B cell (primary cell): ENCODE results near the gene CD6. TPM values are rescaled to one million over a fixed set of nuclear protein-coding genes. Genes with fewer than 3 reads are reported as not detected.
A peak's percentile ranks its signal among the peaks of the same experiment; 100 is the strongest.

Source experiments
- ATAC-seq: fragments of 200-7000 bp; cut with Tn5 transposase; one replicate; pipeline ENCODE4 v1.10.0; 2021; ENCODE audit warnings: low read depth, mild to moderate bottlenecking, moderate number of reproducible peaks, moderate library complexity
- CTCF ChIA-PET: fragments of 350-600 bp; sonication (Branson Sonifier 250); formaldehyde crosslinking; loops from one replicate; lab custom pipeline; 2021; ENCODE audit warnings: antibody characterized with exemption, inconsistent platforms; lab: Charles Lee
- POLR2A ChIA-PET: fragments of 350-600 bp; sonication (Branson Sonifier 250); formaldehyde crosslinking; loops from one replicate; lab custom pipeline; 2021; ENCODE audit warnings: antibody characterized with exemption; lab: Charles Lee
- DNase-seq: peaks from one replicate; pipeline ENCODE4 v3.0.0; 2013
- H2AFZ ChIP-seq: 2 replicates; pipeline ENCODE4 v1.6.1; 2012; ENCODE audit warnings: mild to moderate bottlenecking, low read depth, low read length; ENCODE audit not compliant: insufficient read depth, poor library complexity, severe bottlenecking
- H3K27ac ChIP-seq, 2 donors: 1 replicate in 1 of 2; 2 replicates in 1 of 2; pipeline ENCODE4 v1.5.1; 2012 to 2013; ENCODE audit warnings: low read length in 2 of 2, mild to moderate bottlenecking in 2 of 2, moderate library complexity in 1 of 2
- H3K27me3 ChIP-seq, 4 experiments: fragments of 200-600 bp in 1 of 4; sonication (generic) in 1 of 4; replicated peaks in 1 of 4; 1 replicate in 2 of 4; 2 replicates in 2 of 4; pipeline versions ENCODE4 v1.6.1 to v1.7.0; 2013 to 2016; ENCODE audit warnings: low read length in 3 of 4, mild to moderate bottlenecking in 2 of 4, mixed read lengths in 1 of 4, moderate library complexity in 1 of 4; ENCODE audit not compliant: insufficient read depth in 4 of 4, control insufficient read depth in 3 of 4; ENCODE audit errors: control extremely low read depth in 1 of 4
- H3K36me3 ChIP-seq, 2 experiments: replicated peaks in 1 of 2; 1 replicate in 1 of 2; 2 replicates in 1 of 2; pipeline versions ENCODE4 v1.6.1 to v1.7.1; 2013; ENCODE audit warnings: low read length in 1 of 2; ENCODE audit not compliant: insufficient read depth in 2 of 2, control insufficient read depth in 1 of 2; ENCODE audit errors: control extremely low read depth in 1 of 2, extremely low read depth in 1 of 2
- H3K4me1 ChIP-seq, 2 donors: fragments of 200-600 bp in 1 of 2; sonication (generic) in 1 of 2; 1 replicate in 1 of 2; 2 replicates in 1 of 2; pipeline versions ENCODE4 v1.5.1 to v1.6.1; 2013 to 2017; ENCODE audit warnings: low read length in 2 of 2; ENCODE audit not compliant: control insufficient read depth in 2 of 2, insufficient read depth in 2 of 2
- H3K4me2 ChIP-seq: replicated peaks from 2 replicates; pipeline ENCODE3; 2012; ENCODE audit warnings: mild to moderate bottlenecking, low read depth, low read length; ENCODE audit not compliant: poor library complexity, severe bottlenecking
- H3K4me3 ChIP-seq, 5 experiments: fragments of 200-600 bp in 1 of 5; sonication (generic) in 1 of 5; 1 replicate in 3 of 5; 2 replicates in 2 of 5; pipeline versions ENCODE4 v1.5.1 to v1.7.0; 2011 to 2016; ENCODE audit warnings: low read length in 4 of 5, mild to moderate bottlenecking in 4 of 5, low read depth in 2 of 5, control low read depth in 1 of 5, moderate library complexity in 1 of 5; ENCODE audit not compliant: insufficient read depth in 1 of 5; ENCODE audit errors: control extremely low read depth in 1 of 5, extremely low read depth in 1 of 5
- H3K79me2 ChIP-seq: fragments of 200-600 bp; sonication (generic); one replicate; pipeline ENCODE4 v1.6.0; 2016; ENCODE audit warnings: low read length; ENCODE audit not compliant: control insufficient read depth, insufficient read depth
- H3K9ac ChIP-seq: fragments of 200-600 bp; sonication (generic); 2 replicates; pipeline ENCODE4 v1.6.1; 2017; ENCODE audit warnings: mild to moderate bottlenecking, low read length, moderate library complexity
- H3K9me3 ChIP-seq, 3 donors: one replicate each; pipeline versions ENCODE4 v1.6.1 to v1.7.1; 2013; ENCODE audit warnings: low read length in 2 of 3; ENCODE audit not compliant: control insufficient read depth in 2 of 3, insufficient read depth in 1 of 3; ENCODE audit errors: control extremely low read depth in 1 of 3
- H4K20me1 ChIP-seq: 2 replicates; pipeline ENCODE4 v1.6.0; 2012; ENCODE audit warnings: mild to moderate bottlenecking, low read length; ENCODE audit not compliant: insufficient read depth, control insufficient read depth, poor library complexity, severe bottlenecking
- H3K27ac Mint-ChIP-seq: one replicate; pipeline ENCODE4 v1.8.0; 2021; ENCODE audit warnings: mixed read lengths
- H3K27me3 Mint-ChIP-seq: one replicate; pipeline ENCODE4 v1.8.0; 2021; ENCODE audit warnings: mixed read lengths
- H3K4me1 Mint-ChIP-seq: one replicate; pipeline ENCODE4 v1.8.0; 2021; ENCODE audit warnings: mixed read lengths
- H3K4me3 Mint-ChIP-seq: one replicate; pipeline ENCODE4 v1.8.0; 2021; ENCODE audit warnings: mixed read lengths
- H3K9me3 Mint-ChIP-seq: one replicate; pipeline ENCODE4 v1.8.0; 2022; ENCODE audit warnings: mixed read lengths; ENCODE audit not compliant: insufficient read depth
- CTCF ChIP-seq: fragments of 200-600 bp; IDR thresholded peaks from one replicate; pipeline ENCODE4 v1.8.0; 2022; ENCODE audit warnings: antibody characterized with exemption, mild to moderate bottlenecking
- EZH2 ChIP-seq: IDR thresholded peaks from 2 replicates; pipeline ENCODE4 v1.6.1; 2012; ENCODE audit warnings: borderline replicate concordance, low read depth, mild to moderate bottlenecking, moderate library complexity, low read length; ENCODE audit not compliant: insufficient read depth, poor library complexity, severe bottlenecking
- WGBS: methylation state at CpG from one replicate; pipeline ENCODE4 v1.1.5; 2013; ENCODE audit warnings: missing lambda C conversion rate; ENCODE audit not compliant: insufficient coverage; 5-methylcytosine and 5-hydroxymethylcytosine counted together
- intact Hi-C: fragments of 100-400 bp; cut with micrococcal nuclease; formaldehyde crosslinking; loops from one replicate; pipeline ENCODE4 v1.10.0; 2022
- polyA plus RNA-seq: library from polyadenylated mRNA; depleted of rRNA; stranded (reverse); fragments of >200 nt; gene quantifications from 2 replicates; pipeline ENCODE4 v1.2.3, GENCODE V29; 2012
- total RNA-seq, 2 donors: library from RNA; stranded (reverse); fragments of 120-200 nt in 1 of 2; gene quantifications; 1 replicate in 1 of 2; 2 replicates in 1 of 2; pipeline versions ENCODE4 v1.2.3 to v1.2.4, GENCODE V29; 2013 to 2022

Gene CD6
- total and polyA plus RNA-seq, 2 donors (not counting 1 experiment from before 2014, with no cell fraction given), result 9.3 to 13.6 TPM

- DNase-seq (peak; percentile 38), ATAC-seq (no peak)
- Histone ChIP-seq H2AFZ (no peak overlapping the region), H3K4me2 (no peak overlapping the region), H3K4me3 (no peak overlapping the region), H4K20me1 (peaks cover 9% of the 10 kb centered on the region), H3K4me1 (peaks cover 22 to 32% of the 10 kb centered on the region in 2 donors), H3K9ac (no peak overlapping the region), H3K36me3 (peaks cover 0 to 29% of the 10 kb centered on the region in 2 experiments), H3K27me3 (no peaks in the 10 kb centered on the region), H3K27ac (peak overlapping the region in 1 of 2 donors; percentile 39), H3K9me3 (no peaks in the 10 kb centered on the region), H3K79me2 (no peaks in the 10 kb centered on the region)
- Mint-ChIP-seq H3K9me3 (no peaks in the 10 kb centered on the region), H3K4me3 (no peak overlapping the region), H3K27ac (peak overlapping the region; percentile 81), H3K4me1 (peaks cover 34% of the 10 kb centered on the region), H3K27me3 (no peaks in the 10 kb centered on the region)
- 85% methylated on average over 24 of the region's 27 CpGs for WGBS
- ChIA-PET POLR2A (interaction anchor here (11.4 kb wide), 1 partner anchor 19 kb away, joined by 96 read pairs; the partner anchor contains the start of gene TMEM109), CTCF (interaction anchor here (1.2 to 5.7 kb wide), 2 partner anchors 21 to 34 kb away, joined by 4 to 55 read pairs; partner anchors contain the start of gene TMEM109)
- TF ChIP-seq CTCF (no peak), EZH2 (no peak)
- intact Hi-C loops, result no loop called here
Measured at GRCh38 chr11:60935676-60936442, 35.6 kb upstream of the CD6 start.
